Ishikawa (cell line): Measurements from ENCODE around the gene NFIB.

Experiments used
- CEBPB ChIP-seq: IDR thresholded peaks from 2 replicates; pipeline ENCODE4 v1.6.1; 2012
- CREB1 ChIP-seq: IDR thresholded peaks from 2 replicates; pipeline ENCODE4 v1.6.1; 2012; ENCODE audit warnings: low read depth
- EGR1 ChIP-seq: IDR thresholded peaks from 2 replicates; pipeline ENCODE4 v1.6.1; 2012
- EP300 ChIP-seq: IDR thresholded peaks from 2 replicates; pipeline ENCODE4 v1.6.1; 2012; ENCODE audit warnings: borderline replicate concordance
- FOXM1 ChIP-seq: IDR thresholded peaks from 2 replicates; pipeline ENCODE4 v1.6.1; 2012; ENCODE audit warnings: low read depth, borderline replicate concordance
- NFIC ChIP-seq: IDR thresholded peaks from 2 replicates; pipeline ENCODE4 v1.6.1; 2012
- RAD21 ChIP-seq: IDR thresholded peaks from 2 replicates; pipeline ENCODE4 v1.6.1; 2012; ENCODE audit warnings: low read depth
- TAF1 ChIP-seq: IDR thresholded peaks from 2 replicates; pipeline ENCODE4 v1.6.1; 2012; ENCODE audit warnings: low read depth, mild to moderate bottlenecking
- TCF12 ChIP-seq: IDR thresholded peaks from 2 replicates; pipeline ENCODE4 v1.6.1; 2012; ENCODE audit warnings: low read depth
- TEAD4 ChIP-seq: IDR thresholded peaks from 2 replicates; pipeline ENCODE4 v1.6.1; 2012
- YY1 ChIP-seq: IDR thresholded peaks from 2 replicates; pipeline ENCODE4 v1.6.1; 2012; ENCODE audit warnings: low read depth
- ZBTB7A ChIP-seq: IDR thresholded peaks from 2 replicates; pipeline ENCODE4 v1.6.1; 2012; ENCODE audit warnings: low read depth
- TF ChIP-seq, protein P1 (sequence below): IDR thresholded peaks from 2 replicates; pipeline ENCODE4 v1.6.1; 2012
- TF ChIP-seq, protein P2 (sequence below): IDR thresholded peaks from 2 replicates; pipeline ENCODE4 v1.6.1; 2012
- TF ChIP-seq, protein P3 (sequence below): IDR thresholded peaks from 2 replicates; pipeline ENCODE4 v1.6.1; 2012; ENCODE audit warnings: low read depth, mild to moderate bottlenecking

The NFIB gene

DNA sequence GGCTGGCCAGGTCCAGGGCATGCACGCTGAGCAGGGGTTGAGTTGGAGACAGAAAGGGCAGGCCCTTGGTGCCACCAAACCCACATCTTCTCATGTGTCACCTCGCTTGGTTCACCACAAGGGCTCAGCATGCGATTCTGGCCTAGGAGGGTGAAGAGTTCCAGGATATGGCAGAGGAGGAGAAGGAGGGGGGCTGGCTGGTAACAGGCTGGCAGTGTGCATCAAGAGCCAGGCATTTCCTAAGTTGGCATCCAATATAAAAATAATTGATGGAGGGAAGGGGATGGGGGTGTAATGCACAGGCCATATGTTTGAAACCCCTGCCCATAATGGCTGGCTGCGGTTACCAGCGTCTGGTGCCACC lies 255.6 kb downstream of the NFIB start:
- TF ChIP-seq EP300 (no peak), TEAD4 (no peak), CEBPB (no peak), TAF1 (no peak)
- TF ChIP-seq, protein P1, sequence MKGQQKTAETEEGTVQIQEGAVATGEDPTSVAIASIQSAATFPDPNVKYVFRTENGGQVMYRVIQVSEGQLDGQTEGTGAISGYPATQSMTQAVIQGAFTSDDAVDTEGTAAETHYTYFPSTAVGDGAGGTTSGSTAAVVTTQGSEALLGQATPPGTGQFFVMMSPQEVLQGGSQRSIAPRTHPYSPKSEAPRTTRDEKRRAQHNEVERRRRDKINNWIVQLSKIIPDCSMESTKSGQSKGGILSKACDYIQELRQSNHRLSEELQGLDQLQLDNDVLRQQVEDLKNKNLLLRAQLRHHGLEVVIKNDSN: no peak
- TF ChIP-seq, protein P2, sequence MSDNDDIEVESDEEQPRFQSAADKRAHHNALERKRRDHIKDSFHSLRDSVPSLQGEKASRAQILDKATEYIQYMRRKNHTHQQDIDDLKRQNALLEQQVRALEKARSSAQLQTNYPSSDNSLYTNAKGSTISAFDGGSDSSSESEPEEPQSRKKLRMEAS: no peak

- no peak for TF ChIP-seq ZBTB7A
- TF ChIP-seq NFIC: no peak
- TF ChIP-seq TEAD4: no peak
- no peak for TF ChIP-seq RAD21
- TF ChIP-seq, protein P3, sequence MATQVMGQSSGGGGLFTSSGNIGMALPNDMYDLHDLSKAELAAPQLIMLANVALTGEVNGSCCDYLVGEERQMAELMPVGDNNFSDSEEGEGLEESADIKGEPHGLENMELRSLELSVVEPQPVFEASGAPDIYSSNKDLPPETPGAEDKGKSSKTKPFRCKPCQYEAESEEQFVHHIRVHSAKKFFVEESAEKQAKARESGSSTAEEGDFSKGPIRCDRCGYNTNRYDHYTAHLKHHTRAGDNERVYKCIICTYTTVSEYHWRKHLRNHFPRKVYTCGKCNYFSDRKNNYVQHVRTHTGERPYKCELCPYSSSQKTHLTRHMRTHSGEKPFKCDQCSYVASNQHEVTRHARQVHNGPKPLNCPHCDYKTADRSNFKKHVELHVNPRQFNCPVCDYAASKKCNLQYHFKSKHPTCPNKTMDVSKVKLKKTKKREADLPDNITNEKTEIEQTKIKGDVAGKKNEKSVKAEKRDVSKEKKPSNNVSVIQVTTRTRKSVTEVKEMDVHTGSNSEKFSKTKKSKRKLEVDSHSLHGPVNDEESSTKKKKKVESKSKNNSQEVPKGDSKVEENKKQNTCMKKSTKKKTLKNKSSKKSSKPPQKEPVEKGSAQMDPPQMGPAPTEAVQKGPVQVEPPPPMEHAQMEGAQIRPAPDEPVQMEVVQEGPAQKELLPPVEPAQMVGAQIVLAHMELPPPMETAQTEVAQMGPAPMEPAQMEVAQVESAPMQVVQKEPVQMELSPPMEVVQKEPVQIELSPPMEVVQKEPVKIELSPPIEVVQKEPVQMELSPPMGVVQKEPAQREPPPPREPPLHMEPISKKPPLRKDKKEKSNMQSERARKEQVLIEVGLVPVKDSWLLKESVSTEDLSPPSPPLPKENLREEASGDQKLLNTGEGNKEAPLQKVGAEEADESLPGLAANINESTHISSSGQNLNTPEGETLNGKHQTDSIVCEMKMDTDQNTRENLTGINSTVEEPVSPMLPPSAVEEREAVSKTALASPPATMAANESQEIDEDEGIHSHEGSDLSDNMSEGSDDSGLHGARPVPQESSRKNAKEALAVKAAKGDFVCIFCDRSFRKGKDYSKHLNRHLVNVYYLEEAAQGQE: no peak
- no peak for TF ChIP-seq CEBPB
- TF ChIP-seq, protein P1: no peak
- TF ChIP-seq EGR1: no peak
- no peak for TF ChIP-seq TAF1
- no peak for TF ChIP-seq YY1
- no peak for TF ChIP-seq FOXM1
- TF ChIP-seq, protein P2: no peak
- TF ChIP-seq TCF12: no peak
- TF ChIP-seq EP300: no peak
- no peak for TF ChIP-seq CREB1
Observed at GRCh38 chr9:14057368-14058324, 256.3 kb downstream of the NFIB start.

DNA sequence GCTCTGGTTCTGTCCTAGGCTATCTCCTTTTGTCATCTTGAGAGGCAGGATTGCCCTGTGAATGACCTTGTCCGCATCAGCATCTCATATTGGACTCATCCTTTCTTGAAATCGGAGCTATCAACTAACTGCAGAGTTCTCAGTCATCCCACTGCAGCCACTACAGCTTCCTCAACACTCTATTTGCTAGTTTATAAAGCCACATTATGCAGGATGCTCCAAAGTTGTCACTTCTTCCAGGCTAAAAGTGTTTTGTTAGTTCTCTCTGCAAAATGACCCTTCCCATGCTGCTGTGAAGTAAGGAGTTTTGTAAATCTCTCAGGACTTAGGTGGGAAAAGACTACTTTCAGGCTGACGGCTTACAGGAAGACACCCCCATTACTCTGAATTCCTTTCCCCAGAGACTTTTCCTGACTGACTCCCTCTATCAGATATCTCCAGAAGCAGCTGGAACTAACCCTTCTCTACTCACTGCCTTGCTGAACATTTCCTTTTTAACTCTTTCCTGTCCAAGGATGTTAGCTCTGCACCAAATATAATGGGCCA lies 257.6 kb downstream of the NFIB start:
- TF ChIP-seq ZBTB7A (no peak), TEAD4 (no peak), YY1 (no peak), EP300 (no peak), RAD21 (no peak), CEBPB (no peak), TAF1 (no peak), FOXM1 (no peak)
- TF ChIP-seq, protein P2: no peak

- TF ChIP-seq, protein P2: no peak
- TF ChIP-seq TEAD4 (no peak), YY1 (no peak), ZBTB7A (no peak), FOXM1 (no peak), TAF1 (no peak)
- TF ChIP-seq, protein P3: no peak
Observed at GRCh38 chr9:14054096-14054495, 259.8 kb downstream of the NFIB start.

GRCh38 chr9:14052359-14052758 lies 261.6 kb downstream of the NFIB start:
- TF ChIP-seq, protein P3: no peak
- TF ChIP-seq, protein P1: no peak
- no peak for TF ChIP-seq CEBPB
- TF ChIP-seq TAF1: no peak
- no peak for TF ChIP-seq CREB1
- TF ChIP-seq, protein P2: no peak
- no peak for TF ChIP-seq ZBTB7A
- no peak for TF ChIP-seq NFIC
- no peak for TF ChIP-seq FOXM1
- no peak for TF ChIP-seq EP300
- TF ChIP-seq EGR1: no peak
- TF ChIP-seq TEAD4: no peak
- no peak for TF ChIP-seq RAD21
- TF ChIP-seq YY1: no peak
- TF ChIP-seq TCF12: no peak
